ENCODE measurements around the gene RNF111.
"Not testable (repeated sequence)": the region's sequence is repeated elsewhere in the genome, so short reads cannot be mapped to it uniquely, and the experiment has no call there.

Gene RNF111

DNA sequence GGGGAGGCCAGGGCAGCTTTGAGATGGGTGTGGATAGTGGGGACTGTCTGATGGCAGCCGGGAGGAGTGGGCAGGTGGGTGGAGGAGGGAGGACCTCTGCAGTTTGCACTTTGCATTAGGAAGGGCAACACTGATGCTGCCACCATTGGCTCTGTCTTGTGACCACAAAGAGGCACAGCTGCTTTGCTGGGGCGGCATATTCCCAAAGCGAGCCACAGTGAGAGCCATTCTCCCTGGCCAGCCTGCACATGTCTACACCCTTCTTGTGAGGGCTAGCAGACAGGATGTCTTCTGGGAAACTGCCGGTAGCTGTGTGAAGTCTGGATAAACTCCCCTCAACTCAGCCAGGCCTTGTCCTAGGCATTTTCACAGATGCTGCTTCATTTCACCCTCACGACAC lies 155.8 kb downstream of the RNF111 start:
- Histone ChIP-seq H3K27ac (ENCODE audit: insufficient read depth, low read depth, low read length, poor library complexity, severe bottlenecking) (no peak overlapping the region), H3K4me1 (ENCODE audit: control insufficient read depth, insufficient read depth, low read length) (no peaks in the 10 kb centered on the region), H3K9me3 (ENCODE audit: control insufficient read depth, low read length) (no peaks in the 10 kb centered on the region), H3K27me3 (ENCODE audit: control insufficient read depth, insufficient read depth, low read length, poor library complexity, severe bottlenecking) (no peaks in the 10 kb centered on the region), H3K36me3 (ENCODE audit: control insufficient read depth, insufficient read depth, low read length) (peaks cover 13% of the 10 kb centered on the region), H3K4me3 (ENCODE audit: insufficient read depth, low read depth, low read length) (no peak overlapping the region)
- WGBS, 2 experiments, result 91 to 93% methylated on average over 5 of the region's 5 CpGs

DNA sequence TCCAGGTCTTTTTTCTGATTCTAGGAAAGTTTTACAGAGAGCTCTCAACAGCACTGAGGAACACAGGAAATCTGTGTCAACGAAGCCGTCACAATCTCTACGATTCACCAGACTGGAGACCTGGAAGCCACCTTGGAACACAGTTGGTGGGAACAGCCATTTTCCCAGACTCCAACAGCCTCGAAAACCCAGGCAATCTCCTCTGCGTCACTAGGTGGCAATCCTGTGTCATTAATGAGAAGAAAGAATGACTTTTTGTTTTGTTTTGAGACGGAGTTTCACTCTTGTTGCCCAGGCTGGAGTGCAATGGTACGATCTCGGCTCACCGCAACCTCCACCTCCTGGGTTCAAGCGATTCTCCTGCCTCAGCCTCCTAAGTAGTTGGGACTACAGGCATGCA lies 157.1 kb downstream of the RNF111 start:
- H3K9me3 ChIP-seq (ENCODE audit: control insufficient read depth, low read length); H3K4me3 ChIP-seq (ENCODE audit: insufficient read depth, low read depth, low read length); H3K4me1 ChIP-seq (ENCODE audit: control insufficient read depth, insufficient read depth, low read length); H3K27me3 ChIP-seq (ENCODE audit: control insufficient read depth, insufficient read depth, low read length, poor library complexity, severe bottlenecking); H3K27ac ChIP-seq (ENCODE audit: insufficient read depth, low read depth, low read length, poor library complexity, severe bottlenecking); H3K36me3 ChIP-seq (ENCODE audit: control insufficient read depth, insufficient read depth, low read length): not testable (repeated sequence)
- 87% methylated on average over 9 to 10 of the region's 10 CpGs for WGBS, 2 experiments
